Vagina (tissue), 2 donors: ENCODE results near the gene MON2. TPM values are rescaled to one million over a fixed set of nuclear protein-coding genes. Genes with fewer than 3 reads are reported as not detected.

ENCODE experiments used
- DNase-seq, 2 donors: peaks; one replicate each; pipeline ENCODE4 v3.0.0-alpha.2; 2017; ENCODE audit errors: extremely low spot score in 2 of 2
- H3K27ac ChIP-seq: fragments of 200-600 bp; sonication (generic); one replicate; pipeline ENCODE4 v1.5.1; 2019
- H3K27me3 ChIP-seq: fragments of 200-600 bp; sonication (generic); one replicate; pipeline ENCODE4 v1.5.1; 2019
- H3K36me3 ChIP-seq, 2 donors: fragments of 200-600 bp; sonication (generic); one replicate each; pipeline ENCODE4 v1.5.1; 2017 to 2019
- H3K4me1 ChIP-seq: fragments of 200-600 bp; sonication (generic); one replicate; pipeline ENCODE4 v1.5.1; 2019
- H3K4me3 ChIP-seq, 2 donors: fragments of 200-600 bp; sonication (generic); 1 replicate in 1 of 2; 2 replicates in 1 of 2; pipeline ENCODE4 v1.5.1; 2016 to 2019
- H3K9me3 ChIP-seq: fragments of 200-600 bp; sonication (generic); one replicate; pipeline ENCODE4 v1.5.1; 2019
- POLR2A ChIP-seq, 2 donors: fragments of 450-650 bp; IDR thresholded peaks; one replicate each; pipeline ENCODE4 v1.6.1; 2017; ENCODE audit warnings: antibody characterized with exemption in 2 of 2, mild to moderate bottlenecking in 2 of 2, moderate library complexity in 2 of 2
- POLR2AphosphoS5 ChIP-seq, 2 donors: sonication (generic); formaldehyde crosslinking; IDR thresholded peaks; one replicate each; pipeline ENCODE4 v1.9.0; 2017; ENCODE audit warnings: antibody characterized with exemption in 2 of 2, mild to moderate bottlenecking in 2 of 2, low read depth in 1 of 2; ENCODE audit not compliant: insufficient read depth in 1 of 2
- intact Hi-C: fragments of 100-400 bp; cut with DNase I; formaldehyde crosslinking; loops from one replicate; pipeline ENCODE4 v1.15.1; 2023
- total RNA-seq: library from RNA; depleted of rRNA; stranded (reverse); fragments of >200 nt; gene quantifications from one replicate; pipeline ENCODE4 v1.2.3, GENCODE V29; 2016
- TF ChIP-seq, protein P1 (sequence below), 3 experiments: fragments of 450-650 bp in 2 of 3; fragments of 200-600 bp in 1 of 3; sonication (generic) in 1 of 3; IDR thresholded peaks; one replicate each; pipeline ENCODE4 v1.5.1; 2017 to 2019; ENCODE audit warnings: antibody characterized with exemption in 3 of 3, mild to moderate bottlenecking in 2 of 3, moderate library complexity in 2 of 3

The MON2 gene
- total RNA-seq, 1 donor from 2014 or later = 85.0 TPM

DNA sequence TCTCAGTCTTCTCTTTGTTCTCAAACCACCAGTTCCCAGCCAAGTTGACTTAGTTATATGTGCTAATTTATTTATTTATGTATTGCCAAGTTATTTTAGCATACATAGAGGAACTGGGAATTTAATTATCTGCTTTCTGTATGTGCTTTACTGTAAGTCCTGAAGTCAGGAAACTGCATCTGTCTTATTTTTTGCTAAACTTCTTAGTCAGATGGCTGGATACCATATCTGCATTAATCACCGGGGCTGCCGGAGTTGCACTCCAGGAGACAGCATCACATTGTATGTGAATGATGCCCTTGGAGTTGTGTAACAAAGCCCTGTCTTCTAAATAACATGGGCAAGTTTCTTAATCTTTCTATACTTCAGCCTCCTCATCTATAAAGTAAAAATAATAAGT lies 96.2 kb downstream of the MON2 start:
- no peak for DNase-seq
- no peaks in the 10 kb centered on the region for H3K27me3 ChIP-seq
- H3K4me3 ChIP-seq = no peak overlapping the region
- intact Hi-C loops = no loop called here
- H3K4me1 ChIP-seq = no peaks in the 10 kb centered on the region
- H3K27ac ChIP-seq = no peak overlapping the region
- peaks cover 0 to 29% of the 10 kb centered on the region in 2 donors for H3K36me3 ChIP-seq
- no peaks in the 10 kb centered on the region for H3K9me3 ChIP-seq
- TF ChIP-seq POLR2A (IDR thresholded peaks at IDR 0.05) (no peak), POLR2AphosphoS5 (IDR thresholded peaks at IDR 0.05; ENCODE audit: insufficient read depth in 1 of 2, low read depth in 1 of 2) (no peak)
- TF ChIP-seq, protein P1, sequence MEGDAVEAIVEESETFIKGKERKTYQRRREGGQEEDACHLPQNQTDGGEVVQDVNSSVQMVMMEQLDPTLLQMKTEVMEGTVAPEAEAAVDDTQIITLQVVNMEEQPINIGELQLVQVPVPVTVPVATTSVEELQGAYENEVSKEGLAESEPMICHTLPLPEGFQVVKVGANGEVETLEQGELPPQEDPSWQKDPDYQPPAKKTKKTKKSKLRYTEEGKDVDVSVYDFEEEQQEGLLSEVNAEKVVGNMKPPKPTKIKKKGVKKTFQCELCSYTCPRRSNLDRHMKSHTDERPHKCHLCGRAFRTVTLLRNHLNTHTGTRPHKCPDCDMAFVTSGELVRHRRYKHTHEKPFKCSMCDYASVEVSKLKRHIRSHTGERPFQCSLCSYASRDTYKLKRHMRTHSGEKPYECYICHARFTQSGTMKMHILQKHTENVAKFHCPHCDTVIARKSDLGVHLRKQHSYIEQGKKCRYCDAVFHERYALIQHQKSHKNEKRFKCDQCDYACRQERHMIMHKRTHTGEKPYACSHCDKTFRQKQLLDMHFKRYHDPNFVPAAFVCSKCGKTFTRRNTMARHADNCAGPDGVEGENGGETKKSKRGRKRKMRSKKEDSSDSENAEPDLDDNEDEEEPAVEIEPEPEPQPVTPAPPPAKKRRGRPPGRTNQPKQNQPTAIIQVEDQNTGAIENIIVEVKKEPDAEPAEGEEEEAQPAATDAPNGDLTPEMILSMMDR (IDR thresholded peaks at IDR 0.05) = no peak

DNA sequence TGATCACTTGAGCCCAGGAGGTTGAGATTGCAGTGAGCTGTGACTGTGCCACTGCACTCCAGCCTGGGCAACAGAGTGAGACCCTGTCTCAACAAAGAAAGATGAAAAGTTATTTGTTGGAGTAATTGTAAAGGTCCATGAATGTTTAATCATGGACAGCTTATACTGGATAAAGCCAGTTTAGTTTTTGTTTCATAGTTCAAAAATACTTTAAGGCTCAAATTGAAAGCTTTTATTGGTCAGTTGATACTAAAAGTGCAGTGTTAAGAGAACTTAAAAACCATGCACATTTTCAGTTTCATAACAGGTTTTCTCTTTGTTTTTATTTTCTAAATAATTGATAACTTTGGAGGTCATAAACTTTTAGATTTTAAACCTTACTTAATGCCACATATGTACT lies 108.4 kb downstream of the MON2 start:
- Histone ChIP-seq H3K36me3 (peaks cover 0 to 31% of the 10 kb centered on the region in 2 donors), H3K4me1 (no peaks in the 10 kb centered on the region), H3K27ac (no peak overlapping the region), H3K9me3 (no peaks in the 10 kb centered on the region), H3K4me3 (no peak overlapping the region), H3K27me3 (no peaks in the 10 kb centered on the region)
- DNase-seq = no peak
- intact Hi-C loops = no loop called here
- TF ChIP-seq, protein P1 (IDR thresholded peaks at IDR 0.05) = no peak
- TF ChIP-seq POLR2A (IDR thresholded peaks at IDR 0.05) (no peak), POLR2AphosphoS5 (IDR thresholded peaks at IDR 0.05; ENCODE audit: insufficient read depth in 1 of 2, low read depth in 1 of 2) (no peak)

GRCh38 chr12:62576503-62576902 lies 109.9 kb downstream of the MON2 start:
- intact Hi-C loops = no loop called here
- no peak for DNase-seq
- TF ChIP-seq POLR2A (IDR thresholded peaks at IDR 0.05) (no peak), POLR2AphosphoS5 (IDR thresholded peaks at IDR 0.05; ENCODE audit: insufficient read depth in 1 of 2, low read depth in 1 of 2) (no peak)
- TF ChIP-seq, protein P1 (IDR thresholded peaks at IDR 0.05) = no peak
- Histone ChIP-seq H3K9me3 (no peaks in the 10 kb centered on the region), H3K4me3 (no peak overlapping the region), H3K36me3 (peaks cover 0 to 25% of the 10 kb centered on the region in 2 donors), H3K27me3 (no peaks in the 10 kb centered on the region), H3K4me1 (no peaks in the 10 kb centered on the region), H3K27ac (no peak overlapping the region)

DNA sequence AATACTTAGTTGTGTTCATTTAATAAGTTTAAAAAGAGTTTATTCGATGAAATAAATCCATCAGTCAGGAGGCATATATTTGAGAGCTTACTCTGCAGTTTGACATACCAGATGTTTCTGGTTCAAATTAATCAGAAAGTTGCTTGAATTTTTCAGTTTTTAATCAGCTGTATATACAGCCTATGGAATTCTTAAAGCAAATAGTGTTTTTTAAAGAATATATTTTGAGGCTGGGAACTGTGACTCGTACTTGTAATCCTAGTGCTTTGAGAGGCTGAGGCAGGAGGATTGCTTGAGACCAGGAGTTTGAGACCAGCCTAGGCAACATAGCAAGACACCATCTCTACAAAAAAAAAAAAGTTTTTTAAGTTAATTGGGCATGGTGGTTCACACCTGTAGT lies 112.1 kb downstream of the MON2 start:
- Histone ChIP-seq H3K36me3 (peaks cover 0 to 16% of the 10 kb centered on the region in 2 donors), H3K4me1 (no peaks in the 10 kb centered on the region), H3K27me3 (no peaks in the 10 kb centered on the region), H3K9me3 (no peaks in the 10 kb centered on the region), H3K4me3 (no peak overlapping the region), H3K27ac (no peak overlapping the region)
- DNase-seq = no peak
- intact Hi-C loops = no loop called here
- TF ChIP-seq, protein P1 (IDR thresholded peaks at IDR 0.05) = no peak
- TF ChIP-seq POLR2A (IDR thresholded peaks at IDR 0.05) (no peak), POLR2AphosphoS5 (IDR thresholded peaks at IDR 0.05; ENCODE audit: insufficient read depth in 1 of 2, low read depth in 1 of 2) (no peak)

GRCh38 chr12:62581288-62582064 lies 114.8 kb downstream of the MON2 start:
- no peak for DNase-seq
- no peaks in the 10 kb centered on the region for H3K27me3 ChIP-seq
- no peaks in the 10 kb centered on the region for H3K4me1 ChIP-seq
- H3K36me3 ChIP-seq = peaks cover 0 to 8% of the 10 kb centered on the region in 2 donors
- no peak for TF ChIP-seq POLR2A (IDR thresholded peaks at IDR 0.05)
- TF ChIP-seq, protein P1 (IDR thresholded peaks at IDR 0.05) = peak in 2 of 3 experiments; percentile 41 to 83
- H3K27ac ChIP-seq = no peak overlapping the region
- no peak overlapping the region for H3K4me3 ChIP-seq
- intact Hi-C loops = loop anchor here (5.0 kb wide), 1 partner anchor 211 kb away; no protein-coding TSS in a partner anchor
- no peaks in the 10 kb centered on the region for H3K9me3 ChIP-seq
